Loucy (cell line): ENCODE results near the gene UCK2.

Experiments used
- H2AFZ ChIP-seq: fragments of 200-600 bp; sonication (generic); 2 replicates; pipeline ENCODE4 v1.6.0; 2016; ENCODE audit warnings: antibody characterized with exemption, mild to moderate bottlenecking, low read length, moderate library complexity
- H3F3A ChIP-seq: fragments of 200-600 bp; 2 replicates; pipeline ENCODE4 v1.6.0; 2016; ENCODE audit warnings: antibody characterized with exemption, low read depth, mild to moderate bottlenecking
- H3K27me3 ChIP-seq: fragments of 200-600 bp; sonication (generic); 2 replicates; pipeline ENCODE4 v1.6.1; 2014; ENCODE audit warnings: low read length, mild to moderate bottlenecking; ENCODE audit not compliant: insufficient read depth, poor library complexity, severe bottlenecking
- H3K36me3 ChIP-seq: fragments of 200-600 bp; sonication (generic); 2 replicates; pipeline ENCODE4 v1.6.1; 2016; ENCODE audit warnings: low read length; ENCODE audit not compliant: insufficient read depth
- H3K4me1 ChIP-seq: fragments of 200-600 bp; sonication (generic); 2 replicates; pipeline ENCODE4 v1.5.1; 2014; ENCODE audit warnings: low read length, mild to moderate bottlenecking; ENCODE audit not compliant: insufficient read depth, poor library complexity, severe bottlenecking
- H3K4me2 ChIP-seq: fragments of 200-600 bp; sonication (generic); 2 replicates; pipeline ENCODE4 v1.6.0; 2014; ENCODE audit warnings: antibody characterized with exemption, low read length, low read depth, mild to moderate bottlenecking; ENCODE audit not compliant: poor library complexity, severe bottlenecking
- H3K4me3 ChIP-seq: fragments of 200-600 bp; sonication (generic); 2 replicates; pipeline ENCODE4 v1.5.1; 2014; ENCODE audit warnings: low read length, mild to moderate bottlenecking, mixed read lengths; ENCODE audit not compliant: poor library complexity, severe bottlenecking
- H3K79me2 ChIP-seq: fragments of 200-600 bp; sonication (generic); 2 replicates; pipeline ENCODE4 v1.6.1; 2014; ENCODE audit warnings: low read length; ENCODE audit not compliant: insufficient read depth
- H3K9ac ChIP-seq: fragments of 200-600 bp; sonication (generic); 2 replicates; pipeline ENCODE4 v1.6.0; 2014; ENCODE audit warnings: mild to moderate bottlenecking, low read depth, low read length, moderate library complexity; ENCODE audit not compliant: poor library complexity, severe bottlenecking
- H3K9me2 ChIP-seq: fragments of 200-600 bp; sonication (generic); replicated peaks from 2 replicates; pipeline ENCODE4 v1.6.1; 2016; ENCODE audit warnings: low read depth, low read length, mixed read lengths
- H3K9me3 ChIP-seq: fragments of 200-600 bp; sonication (generic); 2 replicates; pipeline ENCODE4 v1.6.1; 2014; ENCODE audit warnings: mild to moderate bottlenecking, antibody characterized with exemption, low read length, low read depth; ENCODE audit not compliant: insufficient read depth
- H4K20me1 ChIP-seq: fragments of 200-600 bp; sonication (generic); 2 replicates; pipeline ENCODE4 v1.6.0; 2014; ENCODE audit warnings: antibody characterized with exemption, low read length, mild to moderate bottlenecking; ENCODE audit not compliant: insufficient read depth, poor library complexity, severe bottlenecking
- EZH2phosphoT487 ChIP-seq: fragments of 200-600 bp; IDR thresholded peaks from 2 replicates; pipeline ENCODE4 v1.6.1; 2018; ENCODE audit warnings: antibody characterized with exemption, mild to moderate bottlenecking, moderate library complexity, borderline replicate concordance
- TF ChIP-seq, protein P1 (sequence below): fragments of 200-600 bp; sonication (generic); conservative IDR thresholded peaks from 2 replicates; pipeline ENCODE4 v1.5.1; 2014; ENCODE audit warnings: mild to moderate bottlenecking, antibody characterized with exemption, low read length

Gene UCK2

DNA sequence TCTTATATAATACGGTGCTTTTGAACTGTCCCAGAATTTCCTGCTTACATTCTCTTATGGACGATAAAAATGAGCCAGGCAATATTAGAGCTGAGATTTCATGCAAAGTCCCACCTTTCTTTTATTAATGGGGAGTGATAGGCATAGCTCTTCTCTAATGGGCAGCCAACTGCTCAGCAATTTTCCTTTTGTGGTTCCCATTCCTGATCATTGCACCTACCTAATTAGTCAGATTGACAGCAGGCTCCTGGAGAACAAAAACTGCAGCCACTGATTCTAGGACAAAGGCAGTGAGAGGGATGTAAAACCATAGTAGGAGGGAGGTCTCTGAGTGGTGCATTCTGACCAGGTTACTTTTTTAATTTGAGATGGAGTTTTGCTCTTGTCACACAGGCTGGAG, 110.4 kb downstream of the UCK2 start:
- H3F3A ChIP-seq: no peaks in the 10 kb centered on the region
- no peaks in the 10 kb centered on the region for H3K27me3 ChIP-seq
- no peaks in the 10 kb centered on the region for H3K9me2 ChIP-seq
- H4K20me1 ChIP-seq: no peaks in the 10 kb centered on the region
- no peaks in the 10 kb centered on the region for H3K4me1 ChIP-seq
- H3K79me2 ChIP-seq: no peaks in the 10 kb centered on the region
- no peak overlapping the region for H2AFZ ChIP-seq
- no peak overlapping the region for H3K9ac ChIP-seq
- H3K9me3 ChIP-seq: no peaks in the 10 kb centered on the region
- no peak overlapping the region for H3K4me3 ChIP-seq
- no peaks in the 10 kb centered on the region for H3K36me3 ChIP-seq
- TF ChIP-seq, protein P1, sequence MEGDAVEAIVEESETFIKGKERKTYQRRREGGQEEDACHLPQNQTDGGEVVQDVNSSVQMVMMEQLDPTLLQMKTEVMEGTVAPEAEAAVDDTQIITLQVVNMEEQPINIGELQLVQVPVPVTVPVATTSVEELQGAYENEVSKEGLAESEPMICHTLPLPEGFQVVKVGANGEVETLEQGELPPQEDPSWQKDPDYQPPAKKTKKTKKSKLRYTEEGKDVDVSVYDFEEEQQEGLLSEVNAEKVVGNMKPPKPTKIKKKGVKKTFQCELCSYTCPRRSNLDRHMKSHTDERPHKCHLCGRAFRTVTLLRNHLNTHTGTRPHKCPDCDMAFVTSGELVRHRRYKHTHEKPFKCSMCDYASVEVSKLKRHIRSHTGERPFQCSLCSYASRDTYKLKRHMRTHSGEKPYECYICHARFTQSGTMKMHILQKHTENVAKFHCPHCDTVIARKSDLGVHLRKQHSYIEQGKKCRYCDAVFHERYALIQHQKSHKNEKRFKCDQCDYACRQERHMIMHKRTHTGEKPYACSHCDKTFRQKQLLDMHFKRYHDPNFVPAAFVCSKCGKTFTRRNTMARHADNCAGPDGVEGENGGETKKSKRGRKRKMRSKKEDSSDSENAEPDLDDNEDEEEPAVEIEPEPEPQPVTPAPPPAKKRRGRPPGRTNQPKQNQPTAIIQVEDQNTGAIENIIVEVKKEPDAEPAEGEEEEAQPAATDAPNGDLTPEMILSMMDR: no peak
- no peak for TF ChIP-seq EZH2phosphoT487
- no peak overlapping the region for H3K4me2 ChIP-seq

DNA sequence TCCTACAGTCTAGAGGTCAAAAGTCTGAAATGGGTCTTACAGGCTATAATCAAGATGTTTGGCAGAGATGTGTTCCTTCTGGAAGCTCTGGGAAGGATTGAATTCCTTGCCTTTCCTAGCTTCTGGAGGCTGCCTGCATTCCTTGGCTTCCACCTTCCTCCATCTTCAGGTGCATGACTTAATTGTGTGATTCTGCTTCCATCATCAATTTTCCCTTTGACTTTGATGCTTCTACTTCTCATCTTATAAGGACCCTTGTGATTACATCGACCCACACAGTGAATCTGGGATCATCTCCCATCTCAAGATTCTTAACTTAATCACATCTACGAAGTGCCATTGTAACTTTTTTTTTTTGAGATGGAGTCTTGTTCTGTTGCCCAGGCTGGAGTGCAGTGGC, 111.4 kb downstream of the UCK2 start:
- no peaks in the 10 kb centered on the region for H3K9me2 ChIP-seq
- no peak overlapping the region for H3K9ac ChIP-seq

DNA sequence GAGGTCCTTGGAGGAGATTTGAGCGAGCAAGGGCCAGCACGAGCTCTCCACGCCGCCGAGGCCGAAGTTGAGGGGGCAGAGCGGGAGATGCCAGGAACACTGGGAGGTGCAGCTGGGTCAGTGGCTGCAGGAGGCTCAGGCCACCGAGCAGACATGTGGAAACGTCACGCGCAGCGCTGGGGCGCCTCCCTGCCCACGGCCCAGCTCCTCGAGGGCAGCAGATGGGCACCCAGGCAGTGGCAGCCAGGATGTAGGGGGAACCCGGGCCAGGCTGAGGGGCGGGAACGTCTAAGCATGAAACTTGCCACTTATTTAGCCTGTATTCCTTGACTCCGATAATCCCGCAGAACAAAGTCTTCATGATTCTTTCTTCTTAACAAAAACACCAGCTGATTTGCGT, 114.1 kb downstream of the UCK2 start:
- Histone ChIP-seq H3K9me2 (no peaks in the 10 kb centered on the region), H2AFZ (no peak overlapping the region), H3K9me3 (no peaks in the 10 kb centered on the region), H3K79me2 (no peaks in the 10 kb centered on the region), H4K20me1 (no peaks in the 10 kb centered on the region), H3K36me3 (no peaks in the 10 kb centered on the region), H3F3A (no peaks in the 10 kb centered on the region), H3K9ac (no peak overlapping the region), H3K4me3 (no peak overlapping the region), H3K27me3 (no peaks in the 10 kb centered on the region), H3K4me1 (no peaks in the 10 kb centered on the region), H3K4me2 (no peak overlapping the region)
- TF ChIP-seq, protein P1: no peak
- TF ChIP-seq EZH2phosphoT487: no peak

More for the DNA sequence above, 111.4 kb downstream of the UCK2 start:
- no peaks in the 10 kb centered on the region for H3K4me1 ChIP-seq
- no peak for TF ChIP-seq EZH2phosphoT487
- TF ChIP-seq, protein P1: no peak
- no peaks in the 10 kb centered on the region for H3F3A ChIP-seq
- no peaks in the 10 kb centered on the region for H3K9me3 ChIP-seq
- H3K36me3 ChIP-seq: no peaks in the 10 kb centered on the region
- no peak overlapping the region for H3K4me3 ChIP-seq
- H3K27me3 ChIP-seq: no peaks in the 10 kb centered on the region
- no peak overlapping the region for H3K4me2 ChIP-seq
- no peaks in the 10 kb centered on the region for H4K20me1 ChIP-seq
- no peaks in the 10 kb centered on the region for H3K79me2 ChIP-seq
- H2AFZ ChIP-seq: no peak overlapping the region
